GM12864 (cell line): ENCODE measurements around the gene SNX24.

Experiments used
- DNase-seq: peaks from one replicate; pipeline ENCODE4 v3.0.0-alpha.2; 2011; ENCODE audit warnings: low read depth
- H3K4me3 ChIP-seq: 2 replicates; pipeline ENCODE4 v1.5.1; 2011; ENCODE audit warnings: mild to moderate bottlenecking, low read depth, low read length, control low read depth
- CTCF ChIP-seq: IDR thresholded peaks from 2 replicates; pipeline ENCODE4 v1.5.1; 2011; ENCODE audit warnings: low read depth, mild to moderate bottlenecking, moderate library complexity, low read length, control low read depth, inconsistent platforms; ENCODE audit errors: missing control alignments

The SNX24 gene

GRCh38 chr5:122880749-122881148 lies 35.3 kb downstream of the SNX24 start:
- DNase-seq: no peak
- TF ChIP-seq CTCF: no peak

GRCh38 chr5:122882831-122883230 lies 37.4 kb downstream of the SNX24 start:
- TF ChIP-seq CTCF: no peak
- H3K4me3 ChIP-seq: no peak overlapping the region
- no peak for DNase-seq

More at GRCh38 chr5:122880749-122881148, 35.3 kb downstream of the SNX24 start:
- no peak overlapping the region for H3K4me3 ChIP-seq

- no peak for TF ChIP-seq CTCF
- DNase-seq: no peak
Observed at GRCh38 chr5:122885045-122885517, 39.7 kb downstream of the SNX24 start.

GRCh38 chr5:122885891-122886290 lies 40.5 kb downstream of the SNX24 start:
- DNase-seq: no peak
- TF ChIP-seq CTCF: no peak
- H3K4me3 ChIP-seq: no peak overlapping the region

More at GRCh38 chr5:122885045-122885517, 39.7 kb downstream of the SNX24 start:
- H3K4me3 ChIP-seq: no peak overlapping the region

GRCh38 chr5:122895141-122895540 lies 49.7 kb downstream of the SNX24 start:
- TF ChIP-seq CTCF: no peak
- H3K4me3 ChIP-seq: no peak overlapping the region
- DNase-seq: no peak

GRCh38 chr5:122896598-122897282 lies 51.3 kb downstream of the SNX24 start:
- DNase-seq: no peak
- TF ChIP-seq CTCF: no peak
- H3K4me3 ChIP-seq: no peak overlapping the region

GRCh38 chr5:122897283-122897602 lies 51.8 kb downstream of the SNX24 start:
- TF ChIP-seq CTCF: no peak
- no peak for DNase-seq
- H3K4me3 ChIP-seq: no peak overlapping the region
